ENCODE results near the gene RNF138. TPM values are rescaled to one million over a fixed set of nuclear protein-coding genes. Genes with fewer than 3 reads are reported as not detected.

RNF138 gene
- polyA plus RNA-seq (2013, experiment 1 of 2) = 86.8 TPM
- 87.1 TPM for polyA plus RNA-seq (2013, experiment 2 of 2)

GRCh38 chr18:32091724-32092421 lies at the start of gene RNF138:
RNF138 (plus strand) TSS chr18:32091874; CDS start chr18:32092777, 903 bp downstream.
- H3K9me3 ChIP-seq (ENCODE audit: insufficient read depth, low read depth, low read length) = no peaks in the 10 kb centered on the region
- H3K4me3 ChIP-seq (ENCODE audit: low read length) = peak within 1 kb of the TSS; percentile 90
- H3K4me1 ChIP-seq (ENCODE audit: insufficient read depth, low read length) = peaks cover 22% of the 10 kb centered on the region
- peak within 1 kb of the TSS; percentile 100 for H3K27ac ChIP-seq (ENCODE audit: low read depth, low read length)
- no peaks in the 10 kb centered on the region for H3K27me3 ChIP-seq (ENCODE audit: insufficient read depth, low read length)
- under 1% methylated on average over 75 of the region's 75 CpGs for WGBS
- peaks cover 28% of the 10 kb centered on the region for H3K36me3 ChIP-seq (ENCODE audit: insufficient read depth, low read length)
- H3K9ac ChIP-seq (ENCODE audit: low read depth, low read length) = peak within 1 kb of the TSS; percentile 87

GRCh38 chr18:32042337-32042736 lies 49.3 kb upstream of the RNF138 start:
- Histone ChIP-seq H3K4me1 (ENCODE audit: insufficient read depth, low read length) (no peaks in the 10 kb centered on the region), H3K9me3 (ENCODE audit: insufficient read depth, low read depth, low read length) (no peaks in the 10 kb centered on the region), H3K9ac (ENCODE audit: low read depth, low read length) (no peak overlapping the region), H3K27ac (ENCODE audit: low read depth, low read length) (no peak overlapping the region), H3K27me3 (ENCODE audit: insufficient read depth, low read length) (no peaks in the 10 kb centered on the region), H3K36me3 (ENCODE audit: insufficient read depth, low read length) (peaks cover 39% of the 10 kb centered on the region), H3K4me3 (ENCODE audit: low read length) (no peak overlapping the region)

DNA sequence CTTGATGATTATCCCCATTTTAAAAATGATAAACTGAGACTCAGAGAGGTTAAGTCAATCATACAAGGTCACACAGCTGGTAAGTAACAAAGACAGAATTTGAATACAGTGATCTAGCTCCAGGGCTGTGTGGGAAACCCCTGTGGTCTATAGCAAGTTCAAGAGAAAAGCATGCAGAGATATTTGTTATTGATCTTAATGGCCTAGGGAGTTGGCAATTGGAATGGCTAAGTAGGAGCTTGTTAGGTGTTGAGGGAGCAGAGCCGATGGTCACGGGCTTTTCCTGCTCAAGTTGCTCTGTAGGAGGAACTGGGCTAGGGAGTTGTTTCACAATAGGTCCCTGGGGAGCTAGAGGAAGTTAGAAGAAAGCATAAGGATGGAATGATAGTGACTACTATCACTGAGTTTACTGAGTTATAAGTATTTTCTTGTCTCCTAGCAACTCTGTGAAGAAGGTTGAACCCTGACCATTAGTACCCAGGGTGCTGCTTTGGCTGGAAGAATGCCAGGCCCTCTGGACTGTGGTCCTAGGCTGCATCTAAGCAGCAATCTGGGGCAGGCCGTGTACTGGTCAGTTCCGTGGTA lies 43.1 kb upstream of the RNF138 start:
- H3K4me1 ChIP-seq (ENCODE audit: insufficient read depth, low read length) = no peaks in the 10 kb centered on the region
- no peaks in the 10 kb centered on the region for H3K27me3 ChIP-seq (ENCODE audit: insufficient read depth, low read length)
- WGBS = 82% methylated on average over 4 of the region's 4 CpGs
- H3K9ac ChIP-seq (ENCODE audit: low read depth, low read length) = no peak overlapping the region
- H3K9me3 ChIP-seq (ENCODE audit: insufficient read depth, low read depth, low read length) = no peaks in the 10 kb centered on the region
- H3K27ac ChIP-seq (ENCODE audit: low read depth, low read length) = no peak overlapping the region
- H3K4me3 ChIP-seq (ENCODE audit: low read length) = no peak overlapping the region
- peaks cover 17% of the 10 kb centered on the region for H3K36me3 ChIP-seq (ENCODE audit: insufficient read depth, low read length)

DNA sequence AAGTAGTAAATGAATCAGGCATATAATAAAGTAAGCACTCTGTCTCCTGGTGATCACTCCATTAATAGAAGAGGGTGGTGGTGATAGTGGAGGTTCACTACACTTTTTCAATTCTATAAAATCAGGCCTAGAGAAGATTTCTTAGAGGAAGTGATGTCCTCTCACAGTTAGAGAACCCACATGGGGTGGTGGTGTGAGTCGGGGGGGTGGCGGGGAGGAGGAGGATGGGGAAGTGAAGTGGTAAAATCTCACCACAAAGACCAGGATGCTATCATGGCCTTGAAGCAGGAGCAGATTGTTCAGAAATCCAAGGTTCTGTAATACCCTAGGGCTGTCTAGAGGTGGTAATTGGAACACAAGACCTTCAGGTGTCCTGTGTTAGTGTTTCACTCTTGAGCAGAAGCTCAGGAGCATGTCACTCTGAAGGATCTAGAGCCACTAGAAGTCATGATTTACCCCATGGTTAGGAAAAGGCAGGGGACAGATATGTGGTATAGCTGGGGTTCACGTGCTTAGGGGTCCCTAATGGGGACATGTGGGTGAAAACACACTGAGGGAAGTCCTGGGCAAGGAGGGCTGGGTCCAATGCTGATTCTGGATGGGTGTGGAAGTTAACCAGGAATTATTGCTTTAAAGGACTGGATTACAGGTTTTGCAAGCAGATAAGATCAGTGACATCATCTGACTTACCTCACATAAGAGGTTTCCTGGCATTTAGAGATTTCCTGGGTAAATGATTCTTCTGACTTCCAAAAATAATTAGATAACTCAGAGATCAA lies 42.1 kb upstream of the RNF138 start:
- WGBS = 97% methylated on average over 3 of the region's 3 CpGs
- no peaks in the 10 kb centered on the region for H3K4me1 ChIP-seq (ENCODE audit: insufficient read depth, low read length)
- H3K9ac ChIP-seq (ENCODE audit: low read depth, low read length) = no peak overlapping the region
- H3K4me3 ChIP-seq (ENCODE audit: low read length) = no peak overlapping the region
- H3K27me3 ChIP-seq (ENCODE audit: insufficient read depth, low read length) = no peaks in the 10 kb centered on the region
- H3K27ac ChIP-seq (ENCODE audit: low read depth, low read length) = no peak overlapping the region
- H3K9me3 ChIP-seq (ENCODE audit: insufficient read depth, low read depth, low read length) = no peaks in the 10 kb centered on the region
- H3K36me3 ChIP-seq (ENCODE audit: insufficient read depth, low read length) = peaks cover 17% of the 10 kb centered on the region

DNA sequence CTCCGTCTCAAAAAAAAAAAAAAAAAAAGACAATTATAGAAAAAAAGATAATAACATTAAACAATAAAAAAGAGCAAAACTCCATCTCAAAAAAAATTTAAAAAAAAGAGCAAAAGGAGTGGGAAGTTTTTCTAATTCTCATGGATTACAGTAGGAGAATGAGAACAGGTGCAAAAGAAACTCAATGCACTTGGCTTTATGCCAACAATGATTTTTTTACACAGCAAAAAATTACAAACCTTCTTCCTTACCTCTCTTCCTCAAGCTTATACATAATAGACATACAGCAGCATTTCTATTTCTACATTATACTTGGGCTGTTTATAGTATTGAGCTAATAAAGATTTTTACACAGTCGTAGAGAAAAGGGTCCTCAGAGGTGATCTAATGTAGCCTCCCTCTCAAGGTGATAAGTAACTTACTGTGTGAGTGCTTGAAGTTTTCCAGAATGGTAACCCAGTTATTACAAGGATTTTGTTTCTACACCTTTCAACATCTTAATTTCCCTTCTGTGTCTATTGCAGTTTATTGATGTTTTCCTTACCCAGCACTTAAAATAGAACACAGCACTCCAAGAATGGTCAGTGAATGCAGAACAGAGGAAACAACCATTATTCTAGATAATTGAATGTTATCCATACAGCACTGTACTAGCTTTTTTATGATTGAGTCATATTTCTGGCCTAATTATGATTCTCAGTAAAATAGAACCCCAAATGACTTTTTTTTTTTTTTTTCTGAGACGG lies 34.9 kb upstream of the RNF138 start:
- no peaks in the 10 kb centered on the region for H3K9me3 ChIP-seq (ENCODE audit: insufficient read depth, low read depth, low read length)
- H3K27ac ChIP-seq (ENCODE audit: low read depth, low read length) = no peak overlapping the region
- peaks cover 8% of the 10 kb centered on the region; the same call in 1 of the 2 replicates for H3K4me1 ChIP-seq (ENCODE audit: insufficient read depth, low read length)
- H3K27me3 ChIP-seq (ENCODE audit: insufficient read depth, low read length) = no peaks in the 10 kb centered on the region
- no peak overlapping the region for H3K9ac ChIP-seq (ENCODE audit: low read depth, low read length)
- no peaks in the 10 kb centered on the region; the same call in 1 of the 2 replicates for H3K36me3 ChIP-seq (ENCODE audit: insufficient read depth, low read length)
- 94% methylated on average over 2 of the region's 3 CpGs for WGBS
- no peak overlapping the region for H3K4me3 ChIP-seq (ENCODE audit: low read length)

DNA sequence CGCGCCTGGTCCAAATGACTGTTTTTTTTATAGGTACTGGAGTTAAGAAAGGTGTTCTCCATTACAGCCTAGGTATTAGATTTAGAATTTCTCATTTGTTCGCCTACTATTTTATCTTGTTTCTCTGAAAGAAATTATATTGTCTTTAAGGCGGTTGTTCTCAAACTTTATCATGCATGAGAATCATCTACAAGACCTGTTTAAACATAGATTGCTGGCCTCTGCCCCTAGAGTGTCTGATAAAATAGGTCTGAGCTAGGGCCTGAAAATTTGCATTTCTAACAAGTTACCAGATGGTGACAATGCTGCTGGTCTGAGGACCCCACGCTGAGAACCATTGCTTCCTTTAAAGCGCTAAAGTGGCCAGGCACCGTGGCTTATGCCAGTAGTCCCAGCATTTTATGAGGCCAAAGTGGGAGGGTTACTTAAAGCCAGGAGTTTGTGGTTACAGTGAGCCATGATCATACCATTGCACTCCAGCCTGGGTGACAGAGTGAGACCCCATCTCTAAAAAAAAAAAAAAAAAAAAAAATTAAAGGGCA lies 34.0 kb upstream of the RNF138 start:
- H3K9me3 ChIP-seq (ENCODE audit: insufficient read depth, low read depth, low read length) = no peaks in the 10 kb centered on the region
- H3K4me1 ChIP-seq (ENCODE audit: insufficient read depth, low read length) = peaks cover 8% of the 10 kb centered on the region; the same call in 1 of the 2 replicates
- H3K36me3 ChIP-seq (ENCODE audit: insufficient read depth, low read length) = no peaks in the 10 kb centered on the region; the same call in 1 of the 2 replicates
- H3K27me3 ChIP-seq (ENCODE audit: insufficient read depth, low read length) = no peaks in the 10 kb centered on the region
- WGBS = 49% methylated on average over 6 of the region's 7 CpGs
- H3K9ac ChIP-seq (ENCODE audit: low read depth, low read length) = no peak overlapping the region
- no peak overlapping the region for H3K27ac ChIP-seq (ENCODE audit: low read depth, low read length)
- H3K4me3 ChIP-seq (ENCODE audit: low read length) = no peak overlapping the region

GRCh38 chr18:32060026-32060425 lies 31.6 kb upstream of the RNF138 start:
- Histone ChIP-seq H3K27ac (ENCODE audit: low read depth, low read length) (no peak overlapping the region), H3K27me3 (ENCODE audit: insufficient read depth, low read length) (no peaks in the 10 kb centered on the region), H3K9ac (ENCODE audit: low read depth, low read length) (no peak overlapping the region), H3K36me3 (ENCODE audit: insufficient read depth, low read length) (no peaks in the 10 kb centered on the region; the same call in 1 of the 2 replicates), H3K4me3 (ENCODE audit: low read length) (no peak overlapping the region), H3K9me3 (ENCODE audit: insufficient read depth, low read depth, low read length) (no peaks in the 10 kb centered on the region), H3K4me1 (ENCODE audit: insufficient read depth, low read length) (peaks cover 8% of the 10 kb centered on the region; the same call in 1 of the 2 replicates)
- 96% methylated on average over 2 of the region's 2 CpGs for WGBS

DNA sequence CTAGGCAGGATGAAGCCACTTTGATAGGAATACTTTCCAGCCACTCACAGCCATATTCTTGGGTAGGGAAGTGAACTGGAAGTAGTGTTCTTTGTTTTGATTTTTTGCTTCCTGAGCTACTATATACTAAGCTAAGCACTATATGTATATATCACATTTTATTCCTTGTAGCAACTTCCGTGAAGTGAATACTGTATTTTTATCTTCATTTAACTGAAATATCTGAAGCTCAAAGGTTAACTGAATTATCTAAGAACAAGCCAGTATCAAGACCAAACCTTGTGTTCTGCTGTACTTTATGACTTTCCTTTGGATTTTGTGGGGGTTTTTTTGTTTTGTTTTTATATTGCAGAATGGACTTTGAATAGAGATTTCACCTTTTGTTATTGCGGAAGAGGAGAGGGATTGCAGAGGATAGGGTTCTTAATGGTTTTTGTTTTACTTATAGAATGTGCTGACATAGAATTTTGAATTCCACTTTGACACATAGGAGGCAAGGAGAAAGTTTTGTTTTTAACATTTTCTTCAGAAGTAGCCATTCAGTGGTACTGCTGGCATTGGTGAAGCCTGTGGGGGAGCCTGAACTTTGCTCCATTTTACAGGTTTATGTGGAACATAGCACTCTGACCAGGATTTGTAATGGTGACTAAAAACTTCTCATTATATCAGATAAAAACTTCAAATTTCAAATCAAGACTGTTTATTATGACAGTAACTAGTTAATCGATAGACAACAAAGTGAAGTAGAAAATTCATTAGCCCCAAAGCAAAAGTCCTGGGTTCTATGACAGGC lies 24.1 kb upstream of the RNF138 start:
- 89% methylated on average over 3 of the region's 3 CpGs for WGBS
- Histone ChIP-seq H3K9me3 (ENCODE audit: insufficient read depth, low read depth, low read length) (no peaks in the 10 kb centered on the region), H3K4me1 (ENCODE audit: insufficient read depth, low read length) (no peaks in the 10 kb centered on the region), H3K27ac (ENCODE audit: low read depth, low read length) (no peak overlapping the region), H3K4me3 (ENCODE audit: low read length) (no peak overlapping the region), H3K9ac (ENCODE audit: low read depth, low read length) (no peak overlapping the region), H3K36me3 (ENCODE audit: insufficient read depth, low read length) (peaks cover 6% of the 10 kb centered on the region; the same call in 1 of the 2 replicates), H3K27me3 (ENCODE audit: insufficient read depth, low read length) (no peaks in the 10 kb centered on the region)

DNA sequence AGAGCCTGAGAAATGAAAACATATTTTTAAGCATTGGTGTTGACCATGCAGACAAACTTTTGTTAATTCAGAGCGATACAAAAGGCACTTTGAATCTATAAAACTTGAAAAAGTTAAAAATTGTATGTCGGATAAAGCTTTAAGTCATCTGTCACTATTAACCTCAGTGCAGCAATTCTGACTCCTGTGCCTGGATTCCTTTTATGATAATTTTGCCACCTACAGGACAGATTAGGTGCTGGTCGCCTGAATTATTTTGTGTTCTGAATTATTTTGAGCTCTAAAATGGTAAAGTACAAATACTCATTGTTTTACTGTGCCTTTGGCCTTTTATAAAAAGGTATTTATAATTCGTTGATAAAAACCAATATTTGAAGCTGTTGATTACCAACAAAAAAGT lies 19.4 kb upstream of the RNF138 start:
- Histone ChIP-seq H3K36me3 (ENCODE audit: insufficient read depth, low read length) (peaks cover 6% of the 10 kb centered on the region; the same call in 1 of the 2 replicates), H3K4me3 (ENCODE audit: low read length) (no peak overlapping the region), H3K27me3 (ENCODE audit: insufficient read depth, low read length) (no peaks in the 10 kb centered on the region), H3K4me1 (ENCODE audit: insufficient read depth, low read length) (no peaks in the 10 kb centered on the region), H3K9ac (ENCODE audit: low read depth, low read length) (no peak overlapping the region), H3K9me3 (ENCODE audit: insufficient read depth, low read depth, low read length) (no peaks in the 10 kb centered on the region), H3K27ac (ENCODE audit: low read depth, low read length) (no peak overlapping the region)
- WGBS = 99% methylated on average over 4 of the region's 4 CpGs

DNA sequence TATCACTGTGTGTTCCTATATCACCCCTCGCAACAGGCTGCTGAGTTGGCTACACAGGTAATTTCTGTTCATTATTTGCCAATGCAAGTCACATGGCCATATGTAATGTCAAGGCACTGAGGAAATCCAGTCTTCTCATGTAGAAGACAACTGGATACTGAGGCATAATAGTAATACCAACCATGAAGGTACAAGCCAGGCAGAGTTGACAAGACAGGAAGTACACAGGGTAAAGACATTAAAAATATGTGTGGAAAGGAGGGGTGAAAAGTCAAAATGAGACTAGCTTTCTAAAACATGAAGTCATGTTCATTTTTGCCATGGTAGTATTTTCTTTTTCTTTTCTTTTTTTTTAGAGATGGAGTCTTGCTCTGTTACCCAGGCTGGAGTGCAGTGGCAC lies 17.5 kb upstream of the RNF138 start:
- Histone ChIP-seq H3K4me1 (ENCODE audit: insufficient read depth, low read length) (no peaks in the 10 kb centered on the region), H3K4me3 (ENCODE audit: low read length) (no peak overlapping the region), H3K9me3 (ENCODE audit: insufficient read depth, low read depth, low read length) (no peaks in the 10 kb centered on the region), H3K27me3 (ENCODE audit: insufficient read depth, low read length) (no peaks in the 10 kb centered on the region), H3K36me3 (ENCODE audit: insufficient read depth, low read length) (0 out of 2 replicates have a peak, but pooled peaks cover 3% of the 10 kb centered on the region), H3K27ac (ENCODE audit: low read depth, low read length) (no peak overlapping the region), H3K9ac (ENCODE audit: low read depth, low read length) (no peak overlapping the region)
- 95% methylated on average over 1 of the region's 1 CpG for WGBS
